Globus pallidus (tissue), 1 donor: Measurements from ENCODE around the gene JMJD8.

Experiments used
- DNase-seq: peaks from one replicate; pipeline ENCODE4 v3.0.0-alpha.2; 2015; ENCODE audit warnings: low spot score

Gene JMJD8, protein sequence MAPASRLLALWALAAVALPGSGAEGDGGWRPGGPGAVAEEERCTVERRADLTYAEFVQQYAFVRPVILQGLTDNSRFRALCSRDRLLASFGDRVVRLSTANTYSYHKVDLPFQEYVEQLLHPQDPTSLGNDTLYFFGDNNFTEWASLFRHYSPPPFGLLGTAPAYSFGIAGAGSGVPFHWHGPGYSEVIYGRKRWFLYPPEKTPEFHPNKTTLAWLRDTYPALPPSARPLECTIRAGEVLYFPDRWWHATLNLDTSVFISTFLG

DNA sequence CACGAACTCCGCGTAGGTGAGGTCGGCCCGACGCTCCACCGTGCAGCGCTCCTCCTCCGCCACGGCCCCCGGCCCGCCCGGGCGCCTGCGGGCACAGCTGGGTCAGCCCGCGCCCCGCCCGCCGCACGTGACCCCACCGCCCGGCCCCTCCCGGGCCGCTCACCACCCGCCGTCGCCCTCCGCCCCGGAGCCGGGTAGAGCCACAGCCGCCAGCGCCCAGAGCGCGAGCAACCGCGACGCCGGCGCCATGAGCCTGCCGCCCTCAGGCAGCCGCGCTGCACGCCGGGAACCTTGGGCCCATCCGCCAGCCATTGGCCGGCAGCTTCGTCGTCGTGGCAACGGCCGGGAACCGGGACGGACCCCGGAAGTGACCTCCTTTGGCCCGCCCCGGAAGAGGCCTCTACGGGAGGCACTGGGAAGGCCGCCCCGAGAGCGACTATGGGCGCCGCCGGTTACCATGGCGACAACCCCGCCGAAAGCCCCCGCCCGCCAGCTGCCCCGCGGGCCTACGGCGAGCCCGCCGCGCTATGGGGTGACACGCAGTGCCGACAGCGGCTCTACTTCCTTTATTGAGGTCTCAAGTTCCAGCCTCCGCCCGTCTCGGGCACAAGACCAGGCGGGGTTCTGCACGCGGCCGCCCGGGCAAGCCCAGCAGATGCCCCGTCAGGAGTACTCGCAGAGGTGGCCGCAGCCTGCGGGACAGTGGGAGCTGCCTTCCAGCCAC lies at the start of gene JMJD8:
TSS of gene JMJD8 (minus strand) at position 264 of the 724 bp plus-strand sequence. CDS start at position 249, 15 bp downstream.
- DNase-seq = peak; percentile 94

DNA sequence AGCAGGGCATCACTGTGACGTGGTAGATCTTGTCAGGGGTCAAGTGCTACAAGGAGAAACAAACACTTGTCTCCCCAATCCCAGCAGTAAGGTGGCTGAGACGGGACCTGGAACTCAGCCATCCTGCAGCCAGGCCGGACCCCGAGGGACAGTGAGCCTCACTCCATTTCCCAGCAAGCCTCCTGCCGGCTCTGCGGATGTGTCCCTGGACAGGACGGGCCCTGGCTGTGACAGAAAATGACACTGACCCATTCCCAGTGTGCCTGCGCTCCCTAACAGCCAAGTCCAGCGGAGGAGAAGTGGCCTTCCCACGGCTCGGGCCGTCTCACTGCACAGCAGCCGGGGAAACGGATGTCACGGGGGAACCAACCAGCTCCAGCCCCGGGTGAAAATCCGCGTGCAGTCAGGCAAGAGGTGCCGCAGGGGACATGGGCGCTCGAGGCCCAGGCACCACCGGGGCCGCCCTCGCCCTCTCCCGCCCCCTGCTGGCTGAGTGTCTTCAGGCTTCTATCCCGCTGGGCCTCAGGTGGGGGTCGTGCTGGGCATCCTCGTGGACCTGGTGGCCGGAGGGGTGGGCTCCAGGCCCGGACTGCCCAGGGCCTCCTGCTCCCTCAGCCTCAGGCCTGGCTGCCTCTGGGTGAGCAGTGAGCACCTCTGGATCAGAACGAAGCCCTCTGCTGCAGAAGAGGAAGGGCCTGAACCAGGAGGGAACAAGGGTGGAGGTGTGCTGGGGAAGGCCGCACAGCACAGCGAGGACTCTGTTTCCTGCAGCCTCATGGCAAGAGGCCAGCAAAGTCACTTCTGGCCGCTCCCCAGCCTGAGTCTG lies 49.5 kb upstream of the JMJD8 start:
- DNase-seq = no peak

DNA sequence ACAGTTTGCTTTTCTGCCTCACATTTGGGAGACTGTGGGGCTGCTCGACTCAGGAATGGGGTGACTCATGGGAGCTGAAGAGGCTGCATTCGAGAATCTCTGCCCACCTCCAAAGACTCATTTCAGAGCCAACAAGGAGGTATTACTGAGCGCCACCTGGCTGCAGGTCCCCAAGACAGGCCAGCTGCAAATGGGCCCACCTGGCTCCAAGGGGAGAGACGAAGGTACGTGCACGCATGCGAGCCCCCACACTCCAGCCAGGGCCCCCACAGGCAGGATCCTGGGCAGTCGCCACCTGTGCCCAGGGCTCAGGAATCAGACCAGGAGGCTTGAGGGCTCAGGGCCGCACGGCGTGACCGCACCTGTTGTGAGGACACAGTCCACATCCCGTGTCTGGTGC lies 48.8 kb upstream of the JMJD8 start:
- no peak for DNase-seq

DNA sequence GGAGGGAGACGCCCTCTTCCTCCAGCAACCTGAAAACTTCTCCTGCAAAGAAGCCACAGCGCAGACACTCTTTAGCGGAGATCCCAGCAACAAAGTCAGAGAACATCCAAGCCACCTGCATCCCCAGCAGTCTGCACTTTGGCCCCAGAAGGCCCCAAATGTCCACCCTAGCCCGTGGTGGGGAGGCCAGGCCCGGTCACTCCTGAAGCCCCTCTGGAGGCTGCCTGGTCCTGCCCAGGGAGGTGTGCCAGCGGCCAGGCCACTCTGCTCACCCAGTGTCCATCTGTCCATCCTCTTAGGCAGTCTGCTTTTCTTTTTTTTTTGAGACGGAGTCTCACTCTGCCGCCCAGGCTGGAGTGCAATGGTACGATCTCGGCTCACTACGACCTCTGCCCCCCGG lies 48.2 kb upstream of the JMJD8 start:
- no peak for DNase-seq

DNA sequence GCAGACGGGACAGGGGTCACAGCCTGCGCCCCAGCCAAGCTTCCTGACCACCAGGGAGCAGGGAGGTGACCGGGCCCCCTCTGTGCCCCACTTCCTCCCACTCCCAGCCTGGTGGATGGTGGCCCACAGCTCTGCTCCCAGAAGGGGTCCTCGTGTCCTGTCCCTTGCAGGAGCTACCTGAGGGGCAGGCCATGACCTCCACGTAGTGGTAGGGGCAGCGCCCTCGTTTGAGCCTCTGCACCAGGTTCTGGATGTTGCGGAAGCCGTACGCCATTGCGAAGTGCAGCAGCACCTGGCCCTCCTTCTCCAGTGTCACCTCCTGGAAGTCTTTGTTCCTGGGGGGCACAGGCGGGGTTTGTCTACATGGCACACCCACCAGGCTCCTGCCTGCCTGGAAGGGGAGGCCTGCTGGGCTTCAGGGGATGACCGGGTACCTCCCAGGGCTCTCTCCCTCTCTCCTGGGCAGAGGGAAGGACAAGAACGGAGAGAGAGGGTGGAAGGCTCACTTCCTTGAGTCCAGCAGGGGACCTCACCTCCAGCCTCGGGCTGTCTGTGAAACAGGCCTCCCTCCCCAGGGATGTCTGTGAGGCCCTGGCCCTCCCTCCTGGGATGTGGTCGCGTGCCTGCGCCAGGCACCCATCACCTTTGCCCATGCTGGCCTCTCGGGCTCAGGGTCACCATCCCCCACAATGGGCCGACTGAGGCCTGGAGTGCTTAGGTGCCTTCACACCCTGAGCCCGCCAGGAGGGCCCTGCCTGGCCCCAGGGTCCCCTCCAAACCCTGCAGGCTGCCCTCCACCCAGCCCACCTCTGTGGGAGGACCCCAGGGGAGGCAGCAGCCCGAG lies 46.8 kb upstream of the JMJD8 start:
- no peak for DNase-seq

DNA sequence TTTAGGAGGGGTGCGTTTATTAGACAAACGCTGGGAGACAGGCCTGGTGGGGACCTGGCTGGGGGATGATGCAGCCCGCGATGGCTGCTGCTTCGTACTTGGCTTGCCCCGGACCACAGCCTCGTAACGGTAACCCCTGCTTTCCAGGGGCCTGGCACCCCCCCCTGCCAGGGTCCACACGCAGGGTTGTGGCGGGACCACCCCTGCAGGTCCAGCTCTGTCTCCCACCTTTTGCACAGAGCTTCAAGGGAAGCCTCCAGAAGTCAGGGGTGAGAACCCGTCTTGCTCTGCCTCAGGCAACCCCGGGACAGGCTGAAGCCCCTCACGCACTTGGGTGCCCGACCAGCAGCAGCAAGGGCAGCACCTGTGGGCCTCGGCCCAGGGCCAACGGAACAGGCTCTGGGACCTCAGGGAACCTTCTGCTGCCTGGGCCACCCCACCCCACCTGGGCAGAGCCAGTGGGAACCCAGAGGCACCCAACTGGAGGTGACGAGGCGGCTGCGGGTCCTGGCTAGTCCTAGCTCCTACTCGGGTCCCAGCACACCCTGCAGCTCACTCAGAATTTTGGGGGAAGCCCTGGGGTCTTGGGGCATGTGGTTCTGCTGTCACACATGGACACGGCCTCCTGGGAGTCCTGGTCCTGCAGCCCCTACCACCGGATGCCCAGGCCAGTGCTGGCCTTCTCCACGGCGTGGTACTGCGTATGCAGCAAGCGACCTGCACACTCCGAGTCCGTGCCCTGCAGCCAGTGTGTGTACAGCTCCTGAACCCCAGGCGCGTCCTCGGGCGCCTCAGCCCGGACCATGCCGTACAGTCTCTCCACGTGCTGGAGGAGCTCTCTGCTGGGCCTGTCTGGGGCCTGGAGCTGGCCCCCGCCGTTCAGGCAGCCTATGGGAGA lies 45.9 kb upstream of the JMJD8 start:
- no peak for DNase-seq

DNA sequence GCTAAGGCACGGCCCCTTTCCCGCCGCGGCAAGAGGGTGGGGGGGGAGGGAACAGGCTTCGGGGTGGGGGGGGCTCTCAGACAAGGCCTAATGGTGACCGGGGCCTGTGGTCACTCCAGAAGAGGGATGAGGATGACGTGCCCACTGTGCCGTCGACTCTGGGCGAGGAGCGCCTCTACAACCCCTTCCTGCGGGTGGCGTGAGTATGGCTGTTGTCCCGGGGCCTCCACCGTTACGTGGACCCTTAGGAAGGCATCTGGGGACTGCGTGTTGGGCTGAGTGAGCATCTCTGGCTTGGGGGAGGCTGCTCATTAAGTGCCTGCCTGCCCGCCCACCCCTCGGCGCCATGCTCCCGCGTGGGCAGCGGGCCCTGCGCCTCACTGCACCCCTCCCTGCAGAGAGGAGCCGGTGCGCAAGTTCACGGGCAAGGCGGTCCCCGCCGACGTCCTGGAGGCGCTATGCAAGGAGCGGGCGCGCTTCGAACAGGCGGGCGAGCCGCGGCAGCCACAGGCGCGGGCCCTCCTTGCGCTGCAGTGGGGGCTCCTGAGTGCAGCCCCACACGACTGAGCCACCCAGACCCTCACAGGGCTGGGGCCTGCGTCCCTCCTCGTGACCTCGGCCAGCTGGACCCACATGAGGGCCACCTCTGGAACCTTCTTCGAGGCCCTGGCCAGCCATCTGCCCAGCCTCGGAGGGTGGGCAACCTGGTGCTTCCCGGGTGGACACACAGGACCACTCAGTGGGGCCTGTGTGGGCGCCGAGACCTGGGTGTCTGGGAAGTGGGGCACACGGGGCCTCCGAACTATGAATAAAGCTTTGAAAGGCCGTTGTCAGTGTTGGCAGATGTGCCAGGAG lies 45.0 kb upstream of the JMJD8 start:
- no peak for DNase-seq

DNA sequence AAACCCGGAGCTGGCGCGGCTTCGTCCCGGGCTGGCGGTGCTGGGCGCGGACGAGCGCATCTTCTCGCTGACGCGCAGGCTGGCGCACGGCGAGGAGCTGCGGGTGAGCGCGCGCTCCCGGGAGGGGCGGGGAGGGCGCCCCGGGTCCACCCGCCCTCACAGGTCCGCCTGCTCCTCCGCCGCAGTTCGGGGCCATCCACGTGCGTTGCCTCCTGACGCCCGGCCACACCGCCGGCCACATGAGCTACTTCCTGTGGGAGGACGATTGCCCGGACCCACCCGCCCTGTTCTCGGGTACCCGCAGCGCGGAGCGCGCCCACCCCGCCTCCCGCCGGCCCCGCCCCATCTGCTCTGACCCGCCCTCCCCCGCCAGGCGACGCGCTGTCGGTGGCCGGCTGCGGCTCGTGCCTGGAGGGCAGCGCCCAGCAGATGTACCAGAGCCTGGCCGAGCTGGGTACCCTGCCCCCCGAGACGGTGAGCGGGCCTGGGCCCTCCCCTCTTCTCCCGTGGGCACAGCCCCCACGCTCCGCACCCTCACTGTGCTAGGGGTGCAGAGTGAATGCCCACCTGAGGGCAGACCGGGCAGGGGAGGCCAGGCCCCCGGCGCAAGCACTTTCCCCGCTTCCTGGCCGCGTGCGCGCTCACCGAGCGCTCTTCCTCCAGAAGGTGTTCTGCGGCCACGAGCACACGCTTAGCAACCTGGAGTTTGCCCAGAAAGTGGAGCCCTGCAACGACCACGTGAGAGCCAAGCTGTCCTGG lies 44.2 kb upstream of the JMJD8 start:
- DNase-seq = peak; percentile 56

DNA sequence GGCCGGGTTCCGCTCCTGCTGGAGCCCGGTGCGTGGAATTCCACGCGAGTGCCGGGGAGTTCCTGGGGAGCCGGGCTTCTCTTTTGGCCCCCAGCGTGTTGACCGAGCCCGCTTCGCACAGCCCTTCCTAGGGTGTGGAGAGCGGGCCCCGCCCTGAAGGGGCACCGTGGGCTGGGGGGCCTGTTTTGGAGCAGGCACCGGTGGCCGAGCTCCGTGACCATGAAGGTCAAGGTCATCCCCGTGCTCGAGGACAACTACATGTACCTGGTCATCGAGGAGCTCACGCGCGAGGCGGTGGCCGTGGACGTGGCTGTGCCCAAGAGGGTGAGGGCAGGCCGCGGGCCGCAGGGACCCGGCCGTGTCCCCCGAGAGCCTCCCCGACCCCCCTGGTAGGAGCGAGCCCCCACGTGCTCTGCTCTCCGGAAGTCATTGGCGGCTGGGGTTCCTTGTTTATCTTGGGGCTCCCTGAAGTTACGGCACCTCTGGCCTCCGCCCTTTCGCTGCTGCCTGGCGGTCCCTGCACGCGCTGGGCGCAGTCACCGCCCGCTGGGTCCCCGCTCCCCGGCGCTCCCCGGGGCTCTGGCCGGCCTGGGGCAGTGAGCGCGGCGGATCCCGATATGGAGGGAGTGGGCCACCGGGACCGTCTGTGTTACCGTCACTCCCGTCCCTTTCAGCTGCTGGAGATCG lies 43.3 kb upstream of the JMJD8 start:
- DNase-seq = no peak

DNA sequence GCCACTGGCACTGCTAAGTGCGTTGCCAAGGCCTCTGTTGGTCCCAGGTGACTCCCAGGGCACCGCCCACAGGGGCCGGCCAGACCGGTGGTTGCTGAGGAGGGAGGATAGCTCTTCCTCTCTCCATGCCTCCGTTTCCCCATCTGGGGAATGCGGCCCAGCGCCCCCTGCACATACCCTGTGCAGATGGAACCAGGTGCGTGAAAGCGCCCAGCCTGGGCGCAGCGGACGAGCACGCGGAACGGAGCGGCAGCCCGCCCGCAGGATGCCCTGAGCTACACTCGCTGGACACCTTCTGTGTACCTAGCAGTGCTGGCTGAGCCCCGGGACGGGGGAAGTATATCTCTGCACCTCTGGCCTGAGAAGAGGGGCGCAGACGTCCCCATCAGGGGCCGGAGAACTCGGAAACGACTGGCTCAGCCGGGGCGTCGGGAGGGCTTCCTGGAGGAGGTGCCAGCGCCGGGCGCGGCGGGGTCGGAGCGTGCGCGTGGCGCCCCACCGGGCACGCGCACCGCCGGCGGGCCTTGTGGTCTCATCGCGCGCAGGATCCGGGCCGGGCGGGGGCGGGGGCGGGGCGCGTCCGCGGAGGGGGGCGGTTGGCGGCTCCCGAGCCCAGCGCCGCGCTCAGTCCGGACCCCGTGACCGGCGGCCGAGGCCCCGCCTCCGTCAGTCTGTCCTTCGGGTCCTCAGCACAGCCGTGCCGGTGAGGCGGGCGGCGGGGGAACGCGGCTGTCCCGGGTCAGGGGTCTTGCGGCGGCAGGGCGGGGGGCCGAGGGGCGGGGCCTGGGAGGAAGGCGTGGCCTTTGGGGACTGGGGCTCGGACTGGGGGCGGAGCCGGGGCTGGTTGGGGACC lies 42.5 kb upstream of the JMJD8 start, which contains the start of the genes CCDC78 and HAGHL:
TSS of gene CCDC78 (minus strand) at position 6 of the 853 bp plus-strand sequence. CDS start 76 bp downstream, outside the sequence.
TSS of gene HAGHL (plus strand) at position 669 of the 853 bp plus-strand sequence. CDS start 404 bp downstream, outside the sequence.
- peak; percentile 41 for DNase-seq

DNA sequence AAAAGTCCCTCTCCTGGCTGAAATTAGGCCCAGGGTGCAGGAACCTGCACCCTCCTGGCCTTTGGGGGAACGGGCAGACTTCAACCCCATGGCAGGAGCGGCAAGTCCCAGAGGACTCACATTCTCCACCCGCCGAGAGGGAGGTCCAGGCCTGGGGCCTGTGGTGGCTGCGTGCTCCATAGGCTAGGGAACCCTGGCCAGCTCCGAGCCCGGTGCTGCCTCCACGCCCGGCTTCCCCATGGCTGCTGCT lies 42.0 kb upstream of the JMJD8 start:
- no peak for DNase-seq

DNA sequence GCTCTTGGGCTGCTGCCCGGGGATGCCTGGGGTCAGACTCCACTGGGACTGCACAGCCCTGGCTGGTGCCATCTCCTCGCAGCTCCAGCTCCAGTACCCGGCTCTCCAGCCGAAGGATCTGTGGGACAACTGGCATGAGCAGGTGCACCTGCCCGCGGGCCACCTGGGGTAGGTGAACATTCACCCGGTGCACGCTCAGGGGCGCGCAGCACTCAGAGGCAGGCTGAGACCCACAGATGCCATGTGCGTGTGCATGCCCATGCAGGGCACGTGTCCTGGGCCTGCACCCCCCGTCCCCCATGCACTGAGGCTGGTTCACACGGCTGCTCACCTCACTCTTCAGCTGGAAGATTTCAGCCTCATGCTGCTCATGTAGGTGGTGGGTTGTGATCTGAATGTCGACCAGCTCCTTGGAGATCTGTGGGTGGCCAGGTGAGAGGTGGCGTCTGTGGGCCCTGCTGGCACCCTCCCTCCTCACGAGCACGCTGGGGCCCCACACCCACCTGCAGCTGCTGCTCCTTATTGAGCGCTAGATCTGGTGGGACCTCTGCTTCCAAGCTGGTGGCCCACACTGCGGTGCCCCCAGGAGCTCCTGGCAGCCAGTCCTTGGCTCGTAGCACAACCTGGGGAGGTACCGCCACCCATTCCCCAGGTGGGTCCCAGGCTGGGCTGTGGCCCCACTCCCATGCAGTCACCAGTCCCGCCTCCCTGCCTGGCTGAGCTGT lies 41.5 kb upstream of the JMJD8 start:
- DNase-seq = no peak

DNA sequence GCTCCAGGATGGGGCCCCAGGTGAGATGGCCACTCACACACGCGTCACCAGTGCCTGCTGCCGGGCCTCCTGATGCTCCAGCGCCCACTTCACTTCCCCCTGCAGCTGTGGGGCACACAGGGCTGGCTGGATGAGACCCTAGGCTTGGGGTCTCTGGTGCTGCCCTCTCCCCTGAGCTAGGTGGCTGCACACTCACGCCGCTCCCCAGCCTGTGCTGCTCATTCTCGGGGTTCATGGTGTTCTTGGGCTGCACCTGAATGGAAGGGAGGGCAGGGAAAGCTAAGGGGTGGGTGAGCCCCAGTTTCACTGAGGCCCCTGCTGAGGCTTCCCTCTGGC lies 40.9 kb upstream of the JMJD8 start:
- DNase-seq = no peak

DNA sequence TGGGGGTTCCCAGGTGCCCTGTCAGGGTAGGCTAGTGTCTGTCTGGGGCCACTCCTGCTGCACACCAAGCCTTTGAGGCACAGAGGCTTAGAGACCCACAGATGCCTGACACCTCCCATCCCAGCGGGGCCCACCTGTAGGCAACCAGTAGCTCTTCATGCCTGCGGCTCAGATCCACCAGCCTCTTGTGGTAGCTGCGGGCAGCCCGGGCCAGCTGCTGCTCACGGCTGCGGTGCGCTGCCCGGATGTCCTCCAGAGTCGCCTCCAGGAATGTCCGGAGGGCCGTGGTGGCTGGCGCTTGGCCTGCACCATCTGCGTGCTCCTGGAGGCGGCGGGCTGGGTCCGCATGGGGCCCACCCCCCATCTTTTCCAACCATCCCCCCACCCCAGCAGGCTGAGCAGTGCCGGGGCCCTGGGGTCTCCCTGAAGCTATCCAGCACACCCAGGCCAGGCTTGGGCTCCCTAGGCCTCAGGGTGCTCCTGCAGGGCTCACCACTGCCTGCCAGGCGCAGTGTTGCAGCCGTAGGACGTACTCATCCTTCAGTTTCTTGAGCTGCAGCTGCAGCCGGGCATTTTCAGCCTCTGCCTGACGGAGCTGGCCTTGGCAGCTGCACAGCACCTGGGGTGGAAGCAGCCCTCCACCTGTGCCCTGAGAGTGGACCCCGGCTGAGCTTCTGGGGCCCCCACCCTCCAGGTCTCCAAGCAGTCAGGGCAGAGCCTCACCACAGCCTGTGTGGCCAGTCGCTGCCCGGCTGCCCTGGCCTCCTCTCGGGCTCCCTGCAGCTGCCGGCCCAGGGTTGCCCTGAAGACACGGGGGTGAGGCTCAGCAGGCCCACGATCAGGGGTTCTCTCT lies 40.3 kb upstream of the JMJD8 start:
- no peak for DNase-seq

DNA sequence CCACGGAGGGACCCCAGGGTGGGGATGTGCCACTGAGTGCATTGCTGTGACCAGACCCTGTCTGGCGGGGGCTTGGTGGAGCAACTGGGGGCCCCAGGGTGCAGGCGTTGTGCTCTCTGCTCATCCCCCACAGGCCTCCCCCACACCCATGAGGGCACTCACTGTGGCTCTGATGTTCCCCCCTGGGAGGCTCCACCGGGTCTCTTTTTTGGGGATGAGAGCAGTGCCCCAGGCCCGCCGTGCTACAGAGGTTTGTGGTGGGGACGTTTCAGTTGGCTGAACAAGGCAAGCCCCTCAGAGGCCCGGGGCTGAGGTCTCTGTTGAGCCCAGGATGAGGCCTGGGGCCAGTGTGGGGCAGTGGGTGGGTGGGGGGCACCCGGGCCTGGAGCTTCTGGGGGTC lies 39.6 kb upstream of the JMJD8 start:
- DNase-seq = no peak
